Neural crest cell (in vitro differentiated cells): Measurements from ENCODE around the gene CDKN2B-AS1. TPM values are rescaled to one million over a fixed set of nuclear protein-coding genes. Genes with fewer than 3 reads are reported as not detected.

Experiments used
- DNase-seq: peaks from one replicate; pipeline ENCODE4 v3.0.0; 2021; ENCODE audit warnings: low read depth, mixed read lengths, low spot score
- H3K27ac Mint-ChIP-seq: one replicate; pipeline ENCODE4 v1.8.0; 2021; ENCODE audit warnings: mild to moderate bottlenecking, mixed read lengths; ENCODE audit not compliant: unreplicated experiment
- H3K27me3 Mint-ChIP-seq: 2 replicates; pipeline ENCODE4 v1.8.0; 2021; ENCODE audit warnings: low read depth, mild to moderate bottlenecking, mixed read lengths
- H3K36me3 Mint-ChIP-seq: 2 replicates; pipeline ENCODE4 v1.8.0; 2021; ENCODE audit warnings: low read depth, mild to moderate bottlenecking, mixed read lengths
- H3K4me1 Mint-ChIP-seq: 2 replicates; pipeline ENCODE4 v1.8.0; 2021; ENCODE audit warnings: mixed read lengths
- H3K4me3 Mint-ChIP-seq: one replicate; pipeline ENCODE4 v1.8.0; 2021; ENCODE audit warnings: mild to moderate bottlenecking, mixed read lengths
- H3K9me3 Mint-ChIP-seq: 2 replicates; pipeline ENCODE4 v1.8.0; 2021; ENCODE audit warnings: mixed read lengths
- CTCF ChIP-seq: fragments of 200-600 bp; sonication (generic); conservative IDR thresholded peaks from 2 replicates; pipeline ENCODE4 v1.5.0; 2021; ENCODE audit warnings: antibody characterized with exemption, mild to moderate bottlenecking
- total RNA-seq: library from RNA; stranded (reverse); gene quantifications from 2 replicates; pipeline ENCODE4 v1.2.1, GENCODE V29; 2021

CDKN2B-AS1 gene
- total RNA-seq, 1 donor from 2014 or later, result 0.21 TPM

GRCh38 chr9:21991072-21991959 is 3.3 kb upstream of the CDKN2B-AS1 start:
- TF ChIP-seq CTCF, result no peak
- peaks cover 3% of the 10 kb centered on the region for H3K36me3 Mint-ChIP-seq
- H3K9me3 Mint-ChIP-seq, result no peaks in the 10 kb centered on the region
- DNase-seq, result no peak
- H3K4me1 Mint-ChIP-seq, result peaks cover 17% of the 10 kb centered on the region
- peak overlapping the region; percentile 13 for H3K4me3 Mint-ChIP-seq
- H3K27me3 Mint-ChIP-seq, result peaks cover 92% of the 10 kb centered on the region
- no peak overlapping the region for H3K27ac Mint-ChIP-seq

GRCh38 chr9:21993007-21993406 is 1.6 kb upstream of the CDKN2B-AS1 start:
- Mint-ChIP-seq H3K9me3 (no peaks in the 10 kb centered on the region), H3K36me3 (peaks cover 3% of the 10 kb centered on the region), H3K27me3 (peaks cover 92% of the 10 kb centered on the region), H3K4me1 (peaks cover 13% of the 10 kb centered on the region), H3K4me3 (peak overlapping the region; percentile 67), H3K27ac (no peak overlapping the region)
- no peak for TF ChIP-seq CTCF
- DNase-seq, result no peak

- peaks cover 13% of the 10 kb centered on the region for H3K4me1 Mint-ChIP-seq
- H3K27ac Mint-ChIP-seq, result no peak within 1 kb of the TSS
- no peak for TF ChIP-seq CTCF
- H3K9me3 Mint-ChIP-seq, result no peaks in the 10 kb centered on the region
- peak within 1 kb of the TSS; percentile 86 for H3K4me3 Mint-ChIP-seq
- peaks cover 92% of the 10 kb centered on the region for H3K27me3 Mint-ChIP-seq
- DNase-seq, result no peak
- peaks cover 3% of the 10 kb centered on the region for H3K36me3 Mint-ChIP-seq
These were observed 567 bp upstream of the CDKN2B-AS1 start, which contains the start of gene CDKN2A for GRCh38 chr9:21993893-21994555. CDKN2A (minus strand) TSS chr9:21994392.

- H3K4me1 Mint-ChIP-seq, result peaks cover 13% of the 10 kb centered on the region
- peak; percentile 44 for DNase-seq
- peak overlapping the region; percentile 86 for H3K4me3 Mint-ChIP-seq
- H3K36me3 Mint-ChIP-seq, result no peaks in the 10 kb centered on the region
- peaks cover 89% of the 10 kb centered on the region for H3K27me3 Mint-ChIP-seq
- H3K27ac Mint-ChIP-seq, result no peak overlapping the region
- H3K9me3 Mint-ChIP-seq, result no peaks in the 10 kb centered on the region
- no peak for TF ChIP-seq CTCF
These were observed 545 bp downstream of the CDKN2B-AS1 start for GRCh38 chr9:21995006-21995665.

GRCh38 chr9:21995666-21996398 is 1.2 kb downstream of the CDKN2B-AS1 start:
- peak overlapping the region; percentile 86 for H3K4me3 Mint-ChIP-seq
- TF ChIP-seq CTCF, result peak; percentile 37
- no peaks in the 10 kb centered on the region for H3K9me3 Mint-ChIP-seq
- peaks cover 88% of the 10 kb centered on the region for H3K27me3 Mint-ChIP-seq
- DNase-seq, result no peak
- H3K36me3 Mint-ChIP-seq, result no peaks in the 10 kb centered on the region
- H3K27ac Mint-ChIP-seq, result no peak overlapping the region
- peaks cover 13% of the 10 kb centered on the region for H3K4me1 Mint-ChIP-seq
